HG03558 (cell line): ENCODE results near the gene LY6G6C.
A peak's percentile ranks its signal among the peaks of the same experiment; 100 is the strongest.
"Not testable (repeated sequence)": the region's sequence is repeated elsewhere in the genome, so short reads cannot be mapped to it uniquely, and the experiment has no call there.

ENCODE experiments used
- ATAC-seq: cut with Tn5 transposase; IDR thresholded peaks from one replicate; pipeline ENCODE4 v1.9.1; 2021; ENCODE audit warnings: moderate number of reproducible peaks; ENCODE audit not compliant: unreplicated experiment; ENCODE audit errors: extremely low read depth

Gene LY6G6C

GRCh38 chr6:31709157-31709556 lies 12.4 kb downstream of the LY6G6C start:
- not testable (repeated sequence) for ATAC-seq

- no peak for ATAC-seq
Observed at GRCh38 chr6:31708224-31708623, 13.3 kb downstream of the LY6G6C start.

GRCh38 chr6:31707701-31708100 lies 13.8 kb downstream of the LY6G6C start:
- ATAC-seq, result no peak

DNA sequence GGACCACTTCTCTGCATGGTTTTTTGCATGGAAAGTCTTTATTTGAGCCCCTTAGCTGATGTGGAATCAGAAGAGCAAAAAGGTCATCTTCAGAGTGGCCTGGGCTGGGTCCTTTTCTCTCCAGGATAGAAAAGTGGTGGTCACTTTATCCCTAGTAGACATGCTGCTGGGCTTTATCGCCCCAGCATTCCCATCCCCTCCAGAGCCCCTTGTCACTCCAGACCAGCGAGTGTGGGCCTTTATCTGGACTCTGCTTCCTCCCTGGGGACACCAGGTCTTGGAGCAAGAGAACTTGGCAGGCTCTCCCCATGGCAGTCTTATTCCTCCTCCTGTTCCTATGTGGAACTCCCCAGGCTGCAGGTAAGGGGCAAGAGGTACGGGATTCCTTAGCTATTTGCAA lies 14.9 kb downstream of the LY6G6C start, which contains the start of gene LY6G6F:
TSS of gene LY6G6F (plus strand) at position 268 of the 400 bp plus-strand sequence. CDS start at position 309, 41 bp downstream.
- no peak for ATAC-seq

GRCh38 chr6:31705931-31706330 lies 15.6 kb downstream of the LY6G6C start:
- ATAC-seq, result no peak

DNA sequence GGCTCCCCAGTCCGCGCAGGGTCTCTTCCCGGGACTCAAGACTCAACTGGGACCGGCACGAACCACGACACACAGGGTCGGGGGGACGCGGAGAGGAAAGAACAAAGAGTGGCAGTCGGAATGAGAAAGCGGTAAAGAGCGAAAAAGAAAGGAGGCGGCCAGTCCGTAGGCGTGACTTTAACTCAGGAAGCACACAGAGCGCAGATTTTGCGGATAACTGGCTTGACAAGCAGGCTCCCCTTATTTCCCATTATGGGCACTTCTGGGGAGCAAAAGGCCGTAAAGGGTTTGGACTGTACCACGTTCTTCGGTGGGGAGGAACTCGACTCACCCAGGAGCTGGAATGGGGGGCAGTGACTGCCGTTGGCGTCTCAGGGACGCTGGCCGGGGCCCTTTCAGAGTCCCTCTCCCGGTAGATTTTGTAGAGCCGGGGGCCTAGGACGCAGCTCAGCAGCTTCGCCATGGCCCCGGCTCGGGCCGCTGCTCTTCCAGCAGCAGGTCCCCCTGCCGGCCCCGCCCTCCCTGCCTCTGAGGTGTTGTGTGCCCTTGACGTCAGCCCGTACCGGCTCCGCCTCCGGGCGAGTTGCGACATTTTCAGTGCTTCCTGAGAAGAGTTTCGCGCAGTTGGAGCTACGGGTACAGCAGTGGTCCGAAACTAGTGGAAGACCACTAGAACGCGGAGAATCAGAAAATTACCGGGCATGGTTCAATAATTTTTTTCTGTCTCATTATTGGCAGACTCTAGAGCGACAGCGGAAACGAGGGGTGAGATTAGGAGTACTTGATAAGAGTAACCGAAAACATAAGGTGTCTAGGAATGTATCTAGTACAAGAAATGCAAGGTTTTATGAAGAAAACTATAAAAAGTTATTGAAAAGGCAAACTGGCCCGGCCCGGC lies 18.5 kb downstream of the LY6G6C start, which contains the start of gene ABHD16A:
TSS of gene ABHD16A (minus strand) at position 506 of the 898 bp plus-strand sequence. CDS start at position 463, 43 bp downstream.
- peak; percentile 80 for ATAC-seq

- no peak for ATAC-seq
Observed at GRCh38 chr6:31702405-31702818, 19.1 kb downstream of the LY6G6C start.

GRCh38 chr6:31701666-31702404 lies 19.7 kb downstream of the LY6G6C start:
- no peak for ATAC-seq

DNA sequence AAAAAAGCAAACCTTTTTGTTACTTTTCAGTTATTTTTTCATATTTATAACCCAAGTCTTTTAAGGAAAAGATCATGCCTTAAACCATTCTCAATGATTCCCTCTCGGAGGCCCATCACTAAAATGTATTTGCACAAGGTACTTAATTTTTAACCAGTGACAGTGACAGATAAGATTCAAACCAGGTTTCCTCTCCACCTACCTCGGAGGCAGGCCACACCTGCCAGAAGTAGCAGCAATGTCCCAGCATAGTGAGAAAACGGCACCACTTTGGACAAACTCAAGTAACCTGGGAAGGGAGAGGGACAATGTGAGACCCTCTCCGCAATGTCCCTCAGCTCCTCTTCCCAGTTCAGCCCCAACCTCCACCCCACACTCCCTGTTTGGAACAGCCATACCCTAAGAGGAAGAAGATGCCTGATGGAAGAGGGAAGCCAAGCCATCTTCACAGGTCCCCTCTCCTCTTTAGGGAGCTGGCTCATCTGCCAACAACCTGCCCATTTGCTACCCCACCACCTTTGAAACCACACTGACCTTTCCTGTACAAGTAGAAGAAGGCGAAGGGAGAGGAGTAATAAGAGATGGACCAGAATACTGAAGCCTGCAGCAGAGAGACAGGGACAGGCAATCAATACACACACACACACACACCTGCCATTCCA lies 20.7 kb downstream of the LY6G6C start:
- no peak for ATAC-seq

DNA sequence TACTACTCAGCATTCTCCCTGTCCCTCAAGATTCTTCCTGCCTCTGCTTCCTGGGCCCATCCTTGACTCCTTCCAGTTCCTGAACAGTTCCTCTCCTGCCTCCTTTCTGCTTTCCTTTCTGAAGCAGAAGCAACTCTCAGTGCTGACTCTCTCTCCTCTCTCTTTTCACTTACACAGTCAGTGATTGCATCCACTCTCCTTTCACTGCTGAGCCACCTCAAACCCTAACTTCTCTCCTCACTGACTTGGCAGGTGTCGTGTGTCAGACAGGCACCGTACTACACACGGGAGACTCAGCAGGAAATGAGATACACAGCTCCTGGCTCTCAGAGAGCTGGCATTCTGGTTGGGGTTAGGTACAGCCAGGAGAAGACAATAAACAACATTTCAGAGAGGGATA lies 24.0 kb downstream of the LY6G6C start:
- ATAC-seq, result no peak

- no peak for ATAC-seq
Observed at GRCh38 chr6:31693535-31693934, 28.0 kb downstream of the LY6G6C start.

DNA sequence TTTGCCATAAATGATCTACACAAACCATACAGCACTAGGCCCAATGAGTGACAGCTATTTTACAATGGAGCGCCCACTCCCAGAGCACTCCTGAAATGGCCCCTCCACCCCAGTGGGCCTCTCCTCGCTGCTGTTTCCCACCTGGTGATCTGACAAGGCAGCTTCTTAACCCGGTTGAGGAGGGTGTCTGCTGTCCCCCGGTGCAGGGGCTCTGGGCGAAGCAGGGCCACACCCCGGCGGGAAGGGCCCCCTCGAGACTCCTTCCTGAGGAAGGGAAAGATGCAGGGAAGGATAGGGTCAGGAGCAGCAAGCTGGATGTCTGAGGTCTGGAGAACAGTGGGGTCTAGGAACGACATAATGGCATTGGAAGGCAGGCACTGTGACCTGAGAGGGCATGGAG lies 28.7 kb downstream of the LY6G6C start:
- no peak for ATAC-seq

DNA sequence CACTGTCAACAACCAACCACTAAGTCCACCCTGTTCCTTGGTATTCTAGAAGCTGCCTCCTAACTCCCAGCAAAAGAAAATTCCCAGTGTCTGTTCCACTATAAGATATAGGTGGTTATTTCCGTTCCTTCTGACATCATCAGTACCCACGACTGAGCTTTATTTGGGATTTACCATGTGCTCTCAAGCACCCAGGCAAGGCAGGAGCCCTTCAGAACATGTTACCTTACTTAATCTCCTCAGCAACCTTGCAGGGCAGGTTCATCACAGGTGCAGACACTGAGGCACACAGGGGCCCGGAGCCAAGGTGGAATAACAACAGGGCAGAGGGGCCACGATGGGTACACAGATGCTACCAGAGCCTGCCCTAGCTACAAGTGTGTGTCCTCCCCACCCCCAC lies 29.2 kb downstream of the LY6G6C start:
- no peak for ATAC-seq

GRCh38 chr6:31691564-31692108 lies 29.9 kb downstream of the LY6G6C start:
- ATAC-seq, result no peak

GRCh38 chr6:31691078-31691463 lies 30.5 kb downstream of the LY6G6C start:
- no peak for ATAC-seq

GRCh38 chr6:31690231-31691077 lies 31.1 kb downstream of the LY6G6C start:
- no peak for ATAC-seq

GRCh38 chr6:31689249-31690110 lies 32.1 kb downstream of the LY6G6C start:
- ATAC-seq, result no peak

DNA sequence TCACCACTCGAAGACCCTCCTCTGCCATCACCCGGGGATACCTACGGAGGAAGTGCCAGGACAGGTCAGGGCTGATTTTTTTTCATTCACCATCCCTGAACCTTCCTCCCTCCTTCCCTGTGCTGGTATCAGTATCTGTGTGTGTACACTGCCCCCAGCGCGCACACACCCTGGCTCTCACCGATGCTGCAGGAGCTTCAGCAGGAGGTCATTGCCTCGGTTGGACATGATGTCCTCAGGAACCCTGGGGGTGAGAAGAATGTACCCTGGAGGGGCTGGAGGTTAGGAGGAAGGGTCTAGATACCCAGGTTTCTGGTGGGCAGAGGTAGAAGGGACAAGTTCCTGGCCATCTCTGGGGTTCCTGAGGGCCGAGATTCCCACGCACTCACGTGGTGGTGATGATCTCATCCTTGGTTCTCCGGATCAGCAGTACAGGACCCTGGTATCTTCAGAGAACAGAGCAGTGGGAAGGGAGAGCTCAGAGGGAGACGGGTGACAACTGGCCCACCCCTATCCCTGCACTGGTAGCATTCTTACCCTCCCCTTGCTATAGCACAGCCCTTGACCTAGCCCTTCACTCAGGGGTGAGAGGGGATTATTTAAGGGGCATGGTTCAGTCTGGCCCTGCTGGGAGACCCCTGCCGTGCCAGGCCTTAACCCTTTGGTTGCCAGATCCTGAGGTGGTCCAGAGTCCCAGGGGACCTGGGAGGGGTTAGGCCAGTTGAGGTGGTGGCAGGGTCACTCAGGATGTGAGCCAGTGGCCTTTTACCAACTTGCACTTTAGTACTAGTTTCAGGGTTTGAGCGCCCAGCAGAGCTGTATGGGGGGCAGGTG lies 33.5 kb downstream of the LY6G6C start:
- no peak for ATAC-seq
